T follicular helper cell (primary cell): Measurements from ENCODE around the gene FER1L5.
"Not testable (repeated sequence)": the region's sequence is repeated elsewhere in the genome, so short reads cannot be mapped to it uniquely, and the experiment has no call there.

ENCODE experiments used
- DNase-seq: peaks from one replicate; pipeline ENCODE4 v3.0.0-alpha.2; 2020; ENCODE audit warnings: low read depth

The FER1L5 gene

DNA sequence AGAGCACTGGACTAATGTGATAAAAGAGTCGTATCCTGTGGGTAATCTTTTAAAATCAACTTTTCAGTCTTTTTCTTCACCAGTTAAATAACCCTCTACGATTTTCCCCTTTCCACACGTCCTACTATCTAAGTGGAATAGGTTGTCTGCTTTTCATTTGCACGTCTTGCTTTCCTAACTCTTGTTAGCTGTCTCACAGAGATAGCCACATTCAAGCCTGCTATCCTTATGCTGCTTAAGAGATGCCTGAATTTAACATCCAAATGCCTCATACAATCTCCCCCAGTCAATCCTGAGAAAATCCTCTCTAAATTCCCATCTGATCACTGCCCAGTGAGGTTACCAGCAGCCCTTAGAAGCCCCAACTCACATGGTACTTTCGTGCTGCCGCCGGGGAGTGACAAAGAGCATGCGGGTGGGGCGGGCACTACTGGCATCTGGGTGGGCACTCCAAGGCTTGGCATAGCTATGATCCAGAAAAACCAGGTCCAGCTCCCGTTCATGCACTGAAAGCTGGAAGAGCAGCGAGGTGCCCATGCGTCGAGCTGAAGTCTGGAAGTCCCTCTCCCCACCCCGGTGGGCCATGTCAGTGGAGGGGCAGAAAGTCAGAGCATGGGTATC, 5.9 kb upstream of the FER1L5 start:
- no peak for DNase-seq

DNA sequence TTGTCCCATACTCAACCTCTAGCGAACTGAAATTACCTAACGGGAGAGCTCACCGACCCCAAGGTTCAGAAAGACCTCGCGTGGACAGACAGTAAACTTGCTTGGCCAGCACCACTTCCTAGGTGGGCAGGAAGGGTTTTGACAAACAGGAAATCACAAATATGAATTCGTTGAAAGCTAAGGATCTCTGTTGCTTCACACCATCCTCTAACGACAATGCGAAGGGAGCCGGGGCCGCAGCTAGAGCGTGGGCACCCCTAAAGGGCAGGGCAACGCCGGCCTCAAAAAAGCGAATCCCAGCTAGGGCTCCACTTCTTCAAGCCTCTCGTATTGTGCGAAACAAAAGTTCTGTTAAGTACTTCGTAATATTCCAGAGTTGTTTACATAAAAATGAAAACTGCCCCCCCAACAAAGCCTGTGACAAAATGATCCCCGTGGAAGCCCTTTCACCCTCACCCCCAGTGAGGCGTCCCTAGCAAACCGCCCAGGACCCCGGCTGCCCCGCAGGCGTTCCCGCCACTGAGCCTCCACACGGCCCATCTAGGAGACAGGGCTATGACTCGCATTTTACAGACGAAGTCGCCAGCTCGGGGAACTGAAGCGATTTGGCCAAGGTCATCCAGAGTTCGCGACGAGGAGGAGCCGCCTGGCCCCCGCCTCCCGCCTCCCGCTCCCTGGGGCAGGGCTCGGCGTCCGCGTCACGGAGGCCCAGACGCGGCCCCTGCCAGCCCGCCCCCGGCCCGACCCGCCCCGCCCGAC, 5.0 kb upstream of the FER1L5 start:
- DNase-seq: peak; percentile 67

DNA sequence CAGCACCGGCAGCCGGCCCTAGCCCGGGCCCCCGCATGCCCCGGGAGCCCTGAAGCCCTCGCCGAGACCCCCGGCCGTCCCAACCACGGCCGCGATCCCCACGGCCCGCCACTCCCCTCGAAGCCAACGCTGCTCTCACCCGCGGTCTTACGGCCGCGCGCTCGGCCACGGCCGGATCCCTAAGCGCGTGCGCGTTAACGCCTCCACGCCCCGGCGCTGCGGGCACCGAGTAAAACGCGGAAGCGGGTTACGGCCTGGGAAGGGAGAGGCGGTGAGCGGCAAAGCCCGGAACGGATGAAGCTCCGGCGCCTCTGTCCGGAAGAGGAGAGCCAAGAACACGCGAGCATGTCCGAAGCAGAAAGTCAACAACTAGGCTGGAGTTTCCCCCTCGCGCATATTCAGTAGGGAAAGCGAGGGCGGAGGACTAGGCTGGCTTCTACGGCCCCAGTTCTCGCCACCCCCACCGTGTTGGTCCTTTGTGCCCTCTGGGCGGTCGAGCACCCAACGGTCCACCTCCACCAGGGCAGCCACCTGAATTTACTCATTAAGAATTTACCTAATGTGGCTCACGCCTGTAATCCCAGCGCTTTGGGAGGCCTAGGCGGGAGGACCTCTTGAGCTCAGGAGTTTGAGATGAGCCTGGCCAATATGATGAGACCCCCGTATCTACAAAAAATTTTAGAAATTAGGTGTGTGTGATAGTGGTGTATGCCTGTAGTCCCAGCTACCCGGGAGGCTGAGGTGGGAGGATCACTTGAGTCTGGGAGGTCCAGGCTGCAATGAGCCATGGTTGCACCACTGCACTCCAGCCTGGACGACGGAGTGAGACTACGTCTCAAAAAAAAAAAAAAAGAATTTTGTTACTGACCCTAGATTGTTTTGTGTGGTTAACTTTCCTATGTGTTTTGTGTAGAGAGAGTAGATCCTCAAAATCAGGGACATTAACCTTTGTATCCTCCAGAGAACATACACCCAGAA, 4.1 kb upstream of the FER1L5 start, which contains the start of gene KANSL3:
TSS of gene KANSL3 (minus strand) at position 169 of the 978 bp plus-strand sequence. CDS start 1,177 bp downstream, outside the sequence.
- DNase-seq: peak; percentile 80

GRCh38 chr2:96647681-96648080, 5.1 kb downstream of the FER1L5 start:
- DNase-seq: no peak

DNA sequence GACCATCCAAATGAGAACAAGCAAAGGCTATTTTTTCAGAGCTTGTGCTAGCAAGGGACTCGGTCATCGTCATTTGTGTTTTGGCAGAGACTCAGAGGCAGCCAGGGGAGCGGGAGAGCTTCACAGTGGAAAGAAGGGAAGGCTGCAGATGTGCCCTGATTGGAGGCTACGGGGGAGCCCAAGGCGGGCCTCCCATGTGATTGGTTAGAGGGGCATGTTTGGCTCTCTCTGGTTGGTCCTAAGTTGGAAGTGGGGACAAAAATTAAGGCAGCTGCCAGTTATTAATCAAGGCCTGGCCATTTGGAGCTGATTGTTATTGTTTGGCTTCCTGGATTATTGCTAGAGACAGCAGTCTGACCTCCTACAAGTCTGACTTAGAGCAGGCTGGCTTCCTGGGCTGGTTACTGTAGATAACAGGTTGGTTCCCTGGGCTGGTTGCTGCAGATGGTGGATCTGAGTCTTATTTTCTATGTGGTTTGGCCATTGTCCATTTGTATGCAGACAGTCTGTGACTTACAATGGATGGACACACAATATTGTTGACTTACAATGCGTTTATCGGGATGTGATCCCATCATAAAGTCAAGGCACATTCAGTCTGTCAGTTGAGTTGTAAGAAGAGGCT, 5.9 kb downstream of the FER1L5 start:
- no peak for DNase-seq

DNA sequence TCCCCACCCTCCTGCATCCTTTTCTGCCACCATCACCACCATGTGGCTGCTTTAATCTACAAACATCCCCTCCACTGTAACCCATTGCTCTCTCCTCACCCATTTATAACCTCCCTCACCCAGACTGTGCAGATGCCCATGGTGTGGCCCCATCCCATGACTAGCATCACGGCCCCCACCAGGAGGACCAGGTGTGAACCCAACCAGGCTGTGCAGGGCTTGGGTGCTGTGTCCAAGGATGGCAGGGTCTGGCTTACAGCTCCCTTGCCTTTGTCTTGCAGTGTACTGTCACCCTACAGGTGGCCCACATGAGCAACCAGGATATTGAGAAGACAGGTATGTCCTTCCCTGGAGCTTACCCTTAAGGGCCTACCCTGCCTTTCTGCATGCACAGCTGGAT, 6.8 kb downstream of the FER1L5 start:
- DNase-seq: no peak

GRCh38 chr2:96651793-96652192, 9.2 kb downstream of the FER1L5 start:
- no peak for DNase-seq

DNA sequence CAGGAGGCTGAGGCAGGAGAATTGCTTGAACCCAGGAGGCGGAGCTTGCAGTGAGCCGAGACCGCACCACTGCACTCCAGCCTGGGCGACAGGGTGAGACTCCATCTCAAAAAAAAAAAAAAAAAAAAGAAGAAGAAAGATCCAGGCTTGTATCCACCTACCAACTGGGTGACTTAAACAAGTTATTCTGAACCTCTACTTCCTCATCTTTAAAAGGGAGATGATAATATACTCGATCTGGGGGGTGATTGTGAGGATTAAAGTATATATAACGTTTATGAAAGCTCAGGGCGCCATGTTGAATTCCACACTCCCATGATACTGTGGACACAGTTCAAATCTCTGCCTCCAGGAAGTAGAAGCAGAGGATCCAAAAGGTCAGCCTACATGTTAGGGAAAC, 12.2 kb downstream of the FER1L5 start:
- DNase-seq: not testable (repeated sequence)

DNA sequence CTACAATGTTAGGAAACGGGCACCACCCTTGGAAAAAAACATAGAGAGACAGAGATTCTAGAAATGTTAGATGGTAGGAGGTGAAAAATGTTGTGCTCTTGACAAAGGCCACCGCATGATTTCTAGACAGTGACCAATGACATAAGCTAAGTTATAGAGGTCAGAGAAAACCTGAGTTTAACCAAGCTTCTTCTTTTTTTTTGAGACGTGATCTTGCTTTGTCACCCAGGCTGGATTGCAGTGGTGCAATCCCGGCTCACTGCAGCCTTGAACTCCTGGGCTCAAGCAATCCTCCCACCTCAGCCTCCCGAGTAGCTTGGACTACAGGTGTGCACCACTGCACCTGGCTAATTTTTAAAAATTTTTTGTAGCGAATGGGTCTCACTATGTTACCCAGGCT, 13.0 kb downstream of the FER1L5 start:
- DNase-seq: no peak

DNA sequence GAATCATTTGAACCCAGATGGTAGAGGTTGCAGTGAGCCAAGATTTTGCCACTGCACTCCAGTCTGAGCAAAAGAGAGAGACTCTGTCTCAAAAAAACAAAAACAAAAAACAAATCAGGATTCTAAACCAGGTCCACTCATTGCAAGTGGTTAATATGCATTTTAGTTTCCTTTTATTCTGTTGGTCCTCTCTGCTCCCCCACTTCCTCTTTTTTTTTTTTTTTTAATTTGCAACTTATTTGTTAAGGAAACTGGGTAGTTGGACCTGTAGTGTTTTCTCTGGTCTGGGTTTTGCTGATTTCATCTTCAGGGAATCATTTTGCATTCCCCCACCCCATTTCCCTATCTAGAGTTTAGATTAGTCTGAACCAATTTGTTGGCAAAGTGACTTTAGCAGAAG, 14.0 kb downstream of the FER1L5 start:
- DNase-seq: no peak

GRCh38 chr2:96661324-96661723, 18.8 kb downstream of the FER1L5 start:
- DNase-seq: no peak

- no peak for DNase-seq
These were observed 19.8 kb downstream of the FER1L5 start for GRCh38 chr2:96662360-96662759.

GRCh38 chr2:96663177-96663576, 20.6 kb downstream of the FER1L5 start:
- DNase-seq: no peak

GRCh38 chr2:96663829-96664228, 21.3 kb downstream of the FER1L5 start:
- DNase-seq: no peak

GRCh38 chr2:96664366-96664925, 21.9 kb downstream of the FER1L5 start:
- no peak for DNase-seq

GRCh38 chr2:96665083-96665569, 22.6 kb downstream of the FER1L5 start:
- DNase-seq: no peak

DNA sequence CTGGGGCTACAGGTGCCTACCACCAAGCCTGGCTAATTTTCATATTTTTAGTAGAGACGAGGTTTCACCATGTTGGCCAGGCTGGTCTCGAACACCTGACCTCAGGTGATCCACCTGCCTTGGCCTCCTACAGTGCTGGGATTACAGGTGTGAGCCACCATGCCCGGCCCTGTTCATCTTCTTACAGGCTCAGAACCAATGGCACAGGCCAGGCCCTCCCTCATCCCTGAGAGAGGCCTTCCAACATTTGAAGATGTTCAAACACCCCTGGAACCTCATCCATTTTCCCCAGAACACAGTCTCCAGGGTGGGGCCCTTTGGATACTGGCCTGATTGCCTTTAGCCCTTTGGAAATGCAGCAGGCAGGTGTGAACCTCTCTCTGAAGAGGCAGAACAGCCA, 23.2 kb downstream of the FER1L5 start:
- DNase-seq: not testable (repeated sequence)

DNA sequence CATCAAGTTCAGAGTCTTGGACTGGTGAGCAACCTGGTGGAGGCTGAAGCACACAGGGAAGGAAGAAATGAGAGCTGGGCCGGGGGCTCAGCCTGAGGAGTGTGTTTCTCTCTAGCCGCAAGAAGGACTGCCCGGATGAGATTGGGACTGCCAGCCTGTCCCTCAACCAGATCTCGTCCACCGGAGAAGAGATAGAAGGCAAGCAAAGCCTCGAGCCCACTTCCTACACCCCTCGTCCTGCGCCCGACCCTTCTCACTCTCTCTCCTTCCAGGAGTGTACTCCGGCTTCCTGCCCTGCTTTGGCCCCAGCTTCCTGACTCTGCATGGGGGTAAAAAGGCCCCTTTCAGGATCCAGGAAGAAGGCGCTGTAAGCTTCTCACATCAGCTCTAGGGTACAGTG, 26.2 kb downstream of the FER1L5 start:
- DNase-seq: no peak

DNA sequence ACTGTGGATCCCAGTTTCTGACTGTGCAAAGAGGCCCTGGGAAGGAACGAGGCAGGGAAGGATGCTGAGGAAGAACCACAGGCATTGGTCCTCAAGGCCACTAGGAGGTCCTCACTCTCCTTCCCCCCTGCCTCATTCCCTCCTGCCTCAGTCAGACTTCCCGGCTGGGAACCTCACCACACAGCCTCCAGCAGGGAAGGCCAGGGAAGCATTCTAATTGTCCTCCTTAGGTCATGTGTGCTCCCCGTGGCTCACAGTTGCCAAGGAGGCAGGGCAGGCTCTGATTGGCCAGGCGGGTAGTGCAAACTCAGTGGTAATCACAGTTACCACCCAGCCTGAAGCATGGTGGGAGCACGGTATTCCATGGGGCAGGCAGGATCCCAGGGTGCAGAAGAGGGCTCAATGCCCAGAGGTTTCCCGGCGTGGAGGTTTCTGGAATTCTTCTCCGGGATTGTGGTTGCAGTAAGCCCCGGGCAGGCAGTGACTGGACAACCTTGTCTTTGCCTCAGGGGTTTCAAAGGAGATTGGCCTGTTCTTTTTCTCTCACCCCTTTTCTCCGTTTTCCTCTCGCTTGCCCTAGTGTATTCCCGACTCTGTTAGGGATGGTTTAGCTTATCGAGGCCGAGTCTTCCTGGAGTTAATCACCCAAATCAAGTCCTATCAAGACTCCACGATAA, 27.1 kb downstream of the FER1L5 start:
- no peak for DNase-seq

GRCh38 chr2:96679848-96680247, 37.3 kb downstream of the FER1L5 start:
- no peak for DNase-seq
